A549 (cell line): Measurements from ENCODE around the gene STAT5B. TPM values are rescaled to one million over a fixed set of nuclear protein-coding genes. Genes with fewer than 3 reads are reported as not detected.
"Not testable (repeated sequence)": the region's sequence is repeated elsewhere in the genome, so short reads cannot be mapped to it uniquely, and the experiment has no call there.

ENCODE experiments used
- ATAC-seq, 2 experiments: fragments of 200-7000 bp in 1 of 2; fragments of >200 bp in 1 of 2; cut with Nextera tagmentation in 1 of 2; cut with Tn5 transposase in 1 of 2; 3 replicates each; pipeline versions ENCODE4 v1.8.0 to v1.9.1; 2018 to 2020; ENCODE audit warnings: mild to moderate bottlenecking in 1 of 2, moderate library complexity in 1 of 2
- CTCF ChIA-PET: fragments of 300-600 bp; sonication (Branson Sonifier 250); formaldehyde crosslinking; extraction: SDS; loops from one replicate; lab custom pipeline; 2021; ENCODE audit warnings: antibody characterized with exemption, inconsistent platforms; lab: Yijun Ruan, JAX
- POLR2A ChIA-PET: fragments of 350-600 bp; formaldehyde crosslinking; extraction: SDS; loops from one replicate; lab custom pipeline; 2021; ENCODE audit warnings: antibody characterized with exemption, inconsistent platforms; lab: Yijun Ruan, JAX
- DNase-seq, 2 experiments: peaks; one replicate each; pipeline versions ENCODE4 v3.0.0 to v3.0.0-alpha.2; 2011 to 2016; ENCODE audit warnings: low read depth in 1 of 2, low spot score in 1 of 2
- FAIRE-seq: peaks from 2 replicates; lab custom pipeline; 2011; peaks lifted over from hg19 to GRCh38; lab: Jason Lieb, UNC
- H3K27ac ChIP-seq, 2 experiments: fragments of >200 bp; sonication (Bioruptor Twin); formaldehyde crosslinking; 3 replicates each; pipeline ENCODE4 v1.5.1; 2016 to 2017
- H3K4me1 ChIP-seq: fragments of >200 bp; sonication (Bioruptor Twin); formaldehyde crosslinking; 3 replicates; pipeline ENCODE4 v1.6.1; 2016
- H3K4me2 ChIP-seq: fragments of >200 bp; sonication (Bioruptor Twin); formaldehyde crosslinking; 3 replicates; pipeline ENCODE4 v1.6.1; 2016
- H3K4me3 ChIP-seq: fragments of >200 bp; sonication (Bioruptor Twin); formaldehyde crosslinking; 3 replicates; pipeline ENCODE4 v1.5.1; 2016
- H3K9me3 ChIP-seq: fragments of >200 bp; sonication (Bioruptor Twin); formaldehyde crosslinking; 3 replicates; pipeline ENCODE4 v1.6.1; 2016
- CHD4 ChIP-seq: fragments of 200-600 bp; sonication (generic); IDR thresholded peaks from 2 replicates; pipeline ENCODE4 v1.6.1; 2016; ENCODE audit warnings: antibody characterized with exemption, mild to moderate bottlenecking, borderline replicate concordance
- ESRRA ChIP-seq: fragments of 150-350 bp; IDR thresholded peaks from 2 replicates; pipeline ENCODE4 v1.6.1; 2014; ENCODE audit warnings: mild to moderate bottlenecking, low read length, borderline replicate concordance
- GATA3 ChIP-seq: IDR thresholded peaks from 2 replicates; pipeline ENCODE4 v1.6.1; 2012; ENCODE audit warnings: borderline replicate concordance
- HOXB5 ChIP-seq: fragments of 250-450 bp; sonication (Bioruptor Pico); IDR thresholded peaks from 2 replicates; pipeline ENCODE4 v1.5.0; 2020; ENCODE audit warnings: mild to moderate bottlenecking, moderate library complexity
- JUNB ChIP-seq: fragments of >200 bp; sonication (Bioruptor Twin); formaldehyde crosslinking; IDR thresholded peaks from 2 replicates; pipeline ENCODE4 v1.6.1; 2016
- PHF8 ChIP-seq: fragments of 200-600 bp; sonication (generic); IDR thresholded peaks from 2 replicates; pipeline ENCODE4 v1.6.1; 2016; ENCODE audit warnings: low read depth, mild to moderate bottlenecking, antibody characterized with exemption, moderate library complexity, borderline replicate concordance
- RAD21 ChIP-seq, 2 experiments: fragments of >200 bp in 1 of 2; sonication (Bioruptor Twin) in 1 of 2; formaldehyde crosslinking in 1 of 2; IDR thresholded peaks in 1 of 2; conservative IDR thresholded peaks in 1 of 2; 2 replicates in 1 of 2; 3 replicates in 1 of 2; pipeline ENCODE4 v1.6.1; 2012 to 2018; ENCODE audit warnings: inconsistent platforms in 1 of 2
- RNF2 ChIP-seq: fragments of 200-600 bp; sonication (generic); IDR thresholded peaks from 2 replicates; pipeline ENCODE4 v1.6.1; 2016; ENCODE audit warnings: low read depth, mild to moderate bottlenecking, antibody characterized with exemption, moderate library complexity, borderline replicate concordance
- SMC3 ChIP-seq: fragments of >200 bp; sonication (Bioruptor Twin); formaldehyde crosslinking; IDR thresholded peaks from 3 replicates; pipeline ENCODE4 v1.6.1; 2018; ENCODE audit warnings: inconsistent platforms
- SREBF2 ChIP-seq: fragments of 450-650 bp; IDR thresholded peaks from 2 replicates; pipeline ENCODE4 v1.6.1; 2014; ENCODE audit warnings: mild to moderate bottlenecking, moderate library complexity
- ZNF302 ChIP-seq: fragments of 250-450 bp; sonication (Bioruptor Pico); IDR thresholded peaks from 2 replicates; pipeline ENCODE4 v1.9.0; 2021; ENCODE audit warnings: inconsistent platforms, mild to moderate bottlenecking, moderate library complexity
- WGBS: methylation state at CpG from one replicate; pipeline ENCODE4 v1.1.6; 2017; ENCODE audit errors: missing lambda C conversion rate; 5-methylcytosine and 5-hydroxymethylcytosine counted together
- polyA plus RNA-seq, 4 experiments: library from polyadenylated mRNA; depleted of rRNA in 3 of 4; stranded (reverse); fragments of >200 nt; fragmentation: RNase III in 1 of 4; extraction: RNeasy Plus Mini Kit Qiagen cat#74134 plus additional on column Dnase treatment in 1 of 4; gene quantifications; 2 replicates in 3 of 4; 3 replicates in 1 of 4; pipeline ENCODE4 v1.2.3, GENCODE V29; 2011 to 2017
- TF ChIP-seq, protein P1 (sequence below): fragments of >200 bp; sonication (Bioruptor Twin); formaldehyde crosslinking; IDR thresholded peaks from 3 replicates; pipeline ENCODE4 v1.5.1; 2016
- TF ChIP-seq, protein P2 (sequence below): fragments of >200 bp; sonication (Bioruptor Twin); formaldehyde crosslinking; IDR thresholded peaks from 3 replicates; pipeline ENCODE4 v1.6.1; 2016

Gene STAT5B
- polyA plus RNA-seq, 2 of the 4 experiments (the other 2 are of a cell fraction), result 31.2 to 37.6 TPM

DNA sequence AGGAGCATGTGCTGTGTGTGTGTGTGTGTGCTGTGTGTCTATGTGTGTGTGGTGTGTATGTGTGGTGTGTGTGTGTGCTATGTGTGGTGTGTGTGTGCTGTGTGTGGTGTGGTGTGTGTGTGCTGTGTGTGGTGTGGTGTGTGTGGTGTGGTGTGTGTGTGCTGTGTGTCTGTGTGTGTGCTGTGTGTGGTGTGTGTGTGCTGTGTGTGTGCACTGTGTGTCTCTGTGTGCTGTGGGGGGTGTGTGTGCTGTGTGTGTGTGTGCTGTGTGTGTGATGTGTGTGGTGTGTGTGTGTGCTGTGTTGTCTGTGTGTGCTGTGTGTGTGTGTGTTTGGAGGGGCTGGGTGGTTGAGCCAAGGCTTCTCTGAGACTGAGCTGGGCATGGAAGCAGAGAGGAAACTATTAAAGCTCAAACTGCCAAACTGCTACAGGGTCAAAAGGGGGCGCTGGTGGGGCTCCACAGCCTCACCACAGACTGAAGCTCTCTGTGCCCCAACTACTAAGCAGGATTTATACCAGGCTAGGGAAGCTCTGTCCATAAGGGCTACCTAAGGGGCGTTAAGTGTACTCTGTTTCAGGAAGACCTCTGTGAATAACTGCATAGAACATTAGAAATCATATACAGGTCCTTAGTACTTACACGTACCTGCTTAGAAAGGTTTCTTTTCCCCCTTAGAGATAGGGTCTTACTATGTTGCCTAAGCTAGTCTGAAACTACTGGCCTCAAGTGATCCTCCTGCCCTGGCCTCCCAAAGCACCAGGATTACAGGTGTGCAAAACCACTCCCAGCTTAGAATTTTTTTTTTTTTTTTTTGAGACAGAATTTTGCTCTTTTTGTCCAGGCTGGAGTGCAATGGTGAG lies 54.1 kb downstream of the STAT5B start:
- peak; percentile 87 to 92 for ATAC-seq
- H3K9me3 ChIP-seq, result no peaks in the 10 kb centered on the region
- CTCF ChIA-PET, result interaction anchor here (0.6 to 4.4 kb wide), 59 partner anchors 9 to 396 kb away, joined by 3 to 34 read pairs (median 4); partner anchors contain the start of genes GHDC, HCRT, RAB5C and STAT5A

DNA sequence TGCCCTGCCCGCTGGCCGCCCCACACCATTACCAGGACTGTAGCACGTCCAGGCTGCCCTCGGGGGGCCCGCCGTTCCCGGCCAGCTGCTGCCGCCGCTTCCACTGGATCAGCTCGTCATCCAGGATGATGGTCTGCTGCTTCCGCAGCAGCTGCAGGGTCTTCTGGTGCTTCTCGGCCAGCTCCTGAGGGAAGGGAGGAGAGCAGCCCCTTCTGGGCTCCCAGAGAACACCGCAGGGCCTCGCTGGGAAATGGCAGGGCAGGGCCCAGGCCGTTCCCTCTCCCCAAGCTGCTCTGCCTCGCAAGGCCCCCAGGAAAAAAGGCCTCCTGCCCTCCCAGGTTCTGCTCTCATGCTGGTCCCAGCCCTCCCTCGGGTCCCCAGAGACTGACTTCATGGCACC lies 56.9 kb downstream of the STAT5B start:
- WGBS, result no CpG with 5 or more reads among the region's 17 CpGs
- POLR2A ChIA-PET, H3K4me2 ChIP-seq, H3K27ac ChIP-seq, H3K4me3 ChIP-seq, ATAC-seq, H3K9me3 ChIP-seq, FAIRE-seq, DNase-seq, H3K4me1 ChIP-seq: not testable (repeated sequence)
- CTCF ChIA-PET, result interaction anchor here (1.0 kb wide), 1 partner anchor 10 kb away, joined by 4 read pairs; no protein-coding TSS in a partner anchor

More for the DNA sequence above, 54.1 kb downstream of the STAT5B start:
- H3K4me3 ChIP-seq, result no peak overlapping the region
- DNase-seq, result peak; percentile 66 to 74
- 46% methylated on average over 3 of the region's 3 CpGs for WGBS
- no peak for FAIRE-seq
- H3K27ac ChIP-seq, result no peak overlapping the region
- POLR2A ChIA-PET, result interaction anchor here (0.5 kb wide), 1 partner anchor 181 kb away, joined by 3 read pairs; no protein-coding TSS in a partner anchor
- H3K4me2 ChIP-seq, result no peak overlapping the region
- TF ChIP-seq ESRRA (no peak), PHF8 (no peak), SREBF2 (no peak), GATA3 (no peak), SMC3 (peak; percentile 61), ZNF302 (CRISPR knock-in tag) (no peak), CHD4 (no peak), RNF2 (no peak), RAD21 (conservative IDR thresholded peaks at IDR 0.05 in 1 of 2, IDR thresholded peaks at IDR 0.05 in 1 of 2) (peak; percentile 74 to 81)
- TF ChIP-seq, protein P1, sequence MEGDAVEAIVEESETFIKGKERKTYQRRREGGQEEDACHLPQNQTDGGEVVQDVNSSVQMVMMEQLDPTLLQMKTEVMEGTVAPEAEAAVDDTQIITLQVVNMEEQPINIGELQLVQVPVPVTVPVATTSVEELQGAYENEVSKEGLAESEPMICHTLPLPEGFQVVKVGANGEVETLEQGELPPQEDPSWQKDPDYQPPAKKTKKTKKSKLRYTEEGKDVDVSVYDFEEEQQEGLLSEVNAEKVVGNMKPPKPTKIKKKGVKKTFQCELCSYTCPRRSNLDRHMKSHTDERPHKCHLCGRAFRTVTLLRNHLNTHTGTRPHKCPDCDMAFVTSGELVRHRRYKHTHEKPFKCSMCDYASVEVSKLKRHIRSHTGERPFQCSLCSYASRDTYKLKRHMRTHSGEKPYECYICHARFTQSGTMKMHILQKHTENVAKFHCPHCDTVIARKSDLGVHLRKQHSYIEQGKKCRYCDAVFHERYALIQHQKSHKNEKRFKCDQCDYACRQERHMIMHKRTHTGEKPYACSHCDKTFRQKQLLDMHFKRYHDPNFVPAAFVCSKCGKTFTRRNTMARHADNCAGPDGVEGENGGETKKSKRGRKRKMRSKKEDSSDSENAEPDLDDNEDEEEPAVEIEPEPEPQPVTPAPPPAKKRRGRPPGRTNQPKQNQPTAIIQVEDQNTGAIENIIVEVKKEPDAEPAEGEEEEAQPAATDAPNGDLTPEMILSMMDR, result peak; percentile 74
- no peaks in the 10 kb centered on the region for H3K4me1 ChIP-seq

DNA sequence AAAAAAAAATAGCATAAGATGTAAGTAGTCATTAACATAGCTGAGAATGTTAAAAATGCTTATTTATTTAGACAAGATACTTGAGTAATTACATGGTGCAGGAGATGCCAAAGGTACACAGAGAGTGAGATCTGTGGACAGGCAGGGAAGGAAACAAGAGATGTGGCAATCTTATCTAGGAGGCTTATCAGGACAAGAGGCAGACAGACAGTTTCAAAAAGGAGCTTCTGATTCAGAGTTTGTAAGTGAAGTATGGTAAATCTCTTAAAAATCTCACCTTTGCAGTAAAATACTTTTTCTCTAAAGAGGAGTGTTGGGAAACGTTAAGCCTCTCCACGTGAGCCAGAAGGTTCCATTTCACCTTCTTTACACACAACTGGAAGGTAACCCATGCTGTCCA lies 62.0 kb downstream of the STAT5B start:
- no peak for DNase-seq
- TF ChIP-seq JUNB (no peak), HOXB5 (CRISPR knock-in tag) (no peak)
- TF ChIP-seq, protein P2, sequence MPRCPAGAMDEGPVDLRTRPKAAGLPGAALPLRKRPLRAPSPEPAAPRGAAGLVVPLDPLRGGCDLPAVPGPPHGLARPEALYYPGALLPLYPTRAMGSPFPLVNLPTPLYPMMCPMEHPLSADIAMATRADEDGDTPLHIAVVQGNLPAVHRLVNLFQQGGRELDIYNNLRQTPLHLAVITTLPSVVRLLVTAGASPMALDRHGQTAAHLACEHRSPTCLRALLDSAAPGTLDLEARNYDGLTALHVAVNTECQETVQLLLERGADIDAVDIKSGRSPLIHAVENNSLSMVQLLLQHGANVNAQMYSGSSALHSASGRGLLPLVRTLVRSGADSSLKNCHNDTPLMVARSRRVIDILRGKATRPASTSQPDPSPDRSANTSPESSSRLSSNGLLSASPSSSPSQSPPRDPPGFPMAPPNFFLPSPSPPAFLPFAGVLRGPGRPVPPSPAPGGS, result no peak
- TF ChIP-seq, protein P1, result no peak
- TF ChIP-seq, all 56 proteins: peak for 0
- Histone ChIP-seq H3K4me3 (no peak overlapping the region), H3K27ac (no peak overlapping the region), H3K4me1 (no peaks in the 10 kb centered on the region), H3K4me2 (no peak overlapping the region), H3K9me3 (no peaks in the 10 kb centered on the region)
- ATAC-seq (no peak), FAIRE-seq (no peak)
- WGBS, result 92% methylated on average over 2 of the region's 2 CpGs
- ChIA-PET POLR2A (no interaction called here), CTCF (interaction anchor here (0.5 to 3.7 kb wide), 12 partner anchors 8 to 207 kb away, joined by 3 to 25 read pairs (median 3); no protein-coding TSS in a partner anchor)
